GM23338 (cell line): ENCODE results near the gene SMYD3. TPM values are rescaled to one million over a fixed set of nuclear protein-coding genes. Genes with fewer than 3 reads are reported as not detected.

ENCODE experiments used
- ATAC-seq: fragments of 200-7000 bp; cut with Tn5 transposase; 3 replicates; pipeline ENCODE4 v1.9.1; 2020
- DNase-seq: peaks from one replicate; pipeline ENCODE4 v3.0.0-alpha.2; 2015; ENCODE audit warnings: low spot score
- H2AFZ ChIP-seq: fragments of 200-600 bp; sonication (generic); 2 replicates; pipeline ENCODE4 v1.8.0; 2016; ENCODE audit warnings: antibody characterized with exemption, mild to moderate bottlenecking, moderate library complexity
- H3F3A ChIP-seq: fragments of 200-600 bp; sonication (generic); replicated peaks from 2 replicates; pipeline ENCODE4 v1.8.0; 2017; ENCODE audit warnings: antibody characterized with exemption, mixed run types, low read depth
- H3K27ac ChIP-seq: fragments of 200-600 bp; sonication (generic); 2 replicates; pipeline ENCODE4 v1.6.1; 2016; ENCODE audit warnings: low read depth
- H3K27me3 ChIP-seq: fragments of 200-600 bp; sonication (generic); 2 replicates; pipeline ENCODE4 v1.8.0; 2016; ENCODE audit warnings: mild to moderate bottlenecking, mixed run types, moderate library complexity; ENCODE audit not compliant: insufficient read depth
- H3K36me3 ChIP-seq: fragments of 200-600 bp; sonication (generic); 2 replicates; pipeline ENCODE4 v1.8.0; 2016; ENCODE audit warnings: mild to moderate bottlenecking; ENCODE audit not compliant: insufficient read depth
- H3K4me1 ChIP-seq: fragments of 200-600 bp; sonication (generic); 2 replicates; pipeline ENCODE4 v1.8.0; 2016; ENCODE audit warnings: mild to moderate bottlenecking, moderate library complexity; ENCODE audit not compliant: insufficient read depth
- H3K4me2 ChIP-seq: fragments of 200-600 bp; sonication (generic); 2 replicates; pipeline ENCODE4 v1.7.1; 2017; ENCODE audit warnings: mixed run types
- H3K4me3 ChIP-seq: fragments of 200-600 bp; sonication (generic); 2 replicates; pipeline ENCODE4 v1.6.1; 2016; ENCODE audit warnings: mixed run types
- H3K79me2 ChIP-seq: fragments of 200-600 bp; sonication (generic); replicated peaks from 2 replicates; pipeline ENCODE4 v1.8.0; 2017; ENCODE audit warnings: mild to moderate bottlenecking; ENCODE audit not compliant: insufficient read depth
- H3K9me2 ChIP-seq: fragments of 200-600 bp; sonication (generic); 2 replicates; pipeline ENCODE4 v1.8.0; 2017; ENCODE audit not compliant: insufficient read depth
- H4K20me1 ChIP-seq: fragments of 200-600 bp; sonication (generic); replicated peaks from 2 replicates; pipeline ENCODE4 v1.8.0; 2017; ENCODE audit warnings: mild to moderate bottlenecking; ENCODE audit not compliant: insufficient read depth
- H3K27ac Mint-ChIP-seq: 2 replicates; pipeline ENCODE4 v1.8.0; 2020; ENCODE audit warnings: inconsistent platforms, mild to moderate bottlenecking, moderate library complexity, mixed read lengths
- H3K27me3 Mint-ChIP-seq: 3 replicates; pipeline ENCODE4 v1.8.0; 2022; ENCODE audit warnings: low read depth, mild to moderate bottlenecking, moderate library complexity, mixed read lengths, inconsistent platforms; ENCODE audit not compliant: insufficient read depth, poor library complexity
- H3K36me3 Mint-ChIP-seq: 3 replicates; pipeline ENCODE4 v1.8.0; 2021; ENCODE audit warnings: low read depth, mild to moderate bottlenecking, inconsistent platforms, moderate library complexity, mixed read lengths
- H3K4me1 Mint-ChIP-seq: 3 replicates; pipeline ENCODE4 v1.8.0; 2020; ENCODE audit warnings: mild to moderate bottlenecking, inconsistent platforms, mixed read lengths
- H3K4me3 Mint-ChIP-seq: 3 replicates; pipeline ENCODE4 v1.8.0; 2021; ENCODE audit warnings: moderate library complexity, mild to moderate bottlenecking, inconsistent platforms, mixed read lengths
- H3K9me3 Mint-ChIP-seq: 3 replicates; pipeline ENCODE4 v1.8.0; 2020; ENCODE audit warnings: moderate library complexity, mild to moderate bottlenecking, inconsistent platforms, mixed read lengths
- CREB1 ChIP-seq: fragments of 250-450 bp; sonication (Bioruptor Pico); IDR thresholded peaks from 2 replicates; pipeline ENCODE4 v1.5.0; 2020; ENCODE audit warnings: low read depth, mild to moderate bottlenecking, moderate library complexity
- EZH2 ChIP-seq: fragments of 200-600 bp; sonication (generic); IDR thresholded peaks from one replicate; pipeline ENCODE4 v1.8.0; 2017; ENCODE audit warnings: antibody characterized with exemption, mild to moderate bottlenecking, low read depth; ENCODE audit not compliant: unreplicated experiment
- EZH2phosphoT487 ChIP-seq: fragments of 200-600 bp; sonication (generic); IDR thresholded peaks from one replicate; pipeline ENCODE4 v1.8.1; 2018; ENCODE audit warnings: antibody characterized with exemption; ENCODE audit not compliant: unreplicated experiment
- NANOG ChIP-seq: IDR thresholded peaks from 2 replicates; pipeline ENCODE4 v1.6.1; 2016; ENCODE audit warnings: antibody characterized with exemption, borderline replicate concordance
- POLR2AphosphoS5 ChIP-seq: IDR thresholded peaks from 2 replicates; pipeline ENCODE4 v1.6.1; 2016; ENCODE audit warnings: antibody characterized with exemption, low read depth
- REST ChIP-seq: IDR thresholded peaks from one replicate; pipeline ENCODE4 v1.6.1; 2018; ENCODE audit warnings: antibody characterized with exemption; ENCODE audit not compliant: unreplicated experiment
- STAT1 ChIP-seq: IDR thresholded peaks from one replicate; pipeline ENCODE4 v1.6.1; 2016; ENCODE audit warnings: antibody characterized with exemption; ENCODE audit not compliant: unreplicated experiment
- ZNF114 ChIP-seq: fragments of 250-450 bp; sonication (Bioruptor Pico); IDR thresholded peaks from 2 replicates; pipeline ENCODE4 v1.5.0; 2020; ENCODE audit warnings: mild to moderate bottlenecking, moderate library complexity
- polyA plus RNA-seq: library from polyadenylated mRNA; unstranded; fragments of >200 nt; fragmentation: Nextera tagmentation; extraction: Ambion mirVana; gene quantifications from 2 replicates; pipeline ENCODE4 v1.2.1, GENCODE V29; 2016
- total RNA-seq: library from RNA; depleted of rRNA; stranded (reverse); fragments of >200 nt; shearing (Covaris generic); gene quantifications from 2 replicates; pipeline ENCODE4 v1.2.3, GENCODE V29; 2014
- TF ChIP-seq, protein P1 (sequence below): IDR thresholded peaks from 2 replicates; pipeline ENCODE4 v1.6.1; 2016; ENCODE audit warnings: antibody characterized with exemption

The SMYD3 gene
- total and polyA plus RNA-seq, 2 experiments from 2014 or later, result 31.8 to 34.4 TPM

DNA sequence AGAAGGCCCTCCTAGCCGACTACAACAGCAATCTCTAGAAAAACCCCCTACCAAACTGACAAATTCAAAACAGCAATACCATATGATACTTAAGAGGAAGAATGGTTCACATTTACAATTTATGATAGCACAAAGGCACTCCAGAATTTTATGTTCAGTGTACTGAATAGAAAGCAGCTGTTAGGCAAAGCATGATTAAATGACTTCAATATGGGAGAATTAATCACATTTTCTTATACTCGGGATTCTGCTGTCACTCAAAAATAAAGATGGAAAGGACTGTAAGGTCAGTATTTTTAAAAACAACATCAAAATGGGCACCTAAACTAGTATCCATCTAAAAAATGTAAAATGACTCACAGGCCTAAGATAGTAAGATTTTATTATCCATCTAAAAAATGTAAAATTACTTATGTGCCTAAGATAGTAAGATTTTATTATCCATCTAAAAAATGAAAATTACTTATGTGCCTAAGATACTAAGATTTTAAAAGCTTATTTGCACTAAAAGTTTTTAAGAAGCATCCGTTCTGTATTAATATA is 198.5 kb downstream of the SMYD3 start (continued):
- no peak for TF ChIP-seq REST
- TF ChIP-seq STAT1, result no peak

- Histone ChIP-seq H3K27me3 (no peaks in the 10 kb centered on the region), H4K20me1 (no peaks in the 10 kb centered on the region), H3K4me1 (peaks cover 5% of the 10 kb centered on the region; the same call in 1 of the 2 replicates), H3K36me3 (no peaks in the 10 kb centered on the region), H3K27ac (no peak overlapping the region), H3K9me2 (no peaks in the 10 kb centered on the region), H3F3A (no peaks in the 10 kb centered on the region), H3K79me2 (no peaks in the 10 kb centered on the region), H3K4me2 (no peak overlapping the region), H3K4me3 (no peak overlapping the region), H2AFZ (no peak overlapping the region)
- DNase-seq (peak; percentile 20), ATAC-seq (no peak)
- peaks cover 13% of the 10 kb centered on the region; the same call in 2 of the 3 replicates for H3K4me1 Mint-ChIP-seq
- no peaks in the 10 kb centered on the region for H3K36me3 Mint-ChIP-seq
- no peaks in the 10 kb centered on the region for H3K27me3 Mint-ChIP-seq
- no peaks in the 10 kb centered on the region for H3K9me3 Mint-ChIP-seq
- H3K27ac Mint-ChIP-seq, result peak overlapping the region; percentile 93
- H3K4me3 Mint-ChIP-seq, result no peak overlapping the region
- TF ChIP-seq NANOG (no peak), ZNF114 (CRISPR knock-in tag) (no peak), CREB1 (no peak), POLR2AphosphoS5 (no peak), REST (no peak), STAT1 (no peak), EZH2phosphoT487 (no peak), EZH2 (no peak)
- TF ChIP-seq, protein P1, sequence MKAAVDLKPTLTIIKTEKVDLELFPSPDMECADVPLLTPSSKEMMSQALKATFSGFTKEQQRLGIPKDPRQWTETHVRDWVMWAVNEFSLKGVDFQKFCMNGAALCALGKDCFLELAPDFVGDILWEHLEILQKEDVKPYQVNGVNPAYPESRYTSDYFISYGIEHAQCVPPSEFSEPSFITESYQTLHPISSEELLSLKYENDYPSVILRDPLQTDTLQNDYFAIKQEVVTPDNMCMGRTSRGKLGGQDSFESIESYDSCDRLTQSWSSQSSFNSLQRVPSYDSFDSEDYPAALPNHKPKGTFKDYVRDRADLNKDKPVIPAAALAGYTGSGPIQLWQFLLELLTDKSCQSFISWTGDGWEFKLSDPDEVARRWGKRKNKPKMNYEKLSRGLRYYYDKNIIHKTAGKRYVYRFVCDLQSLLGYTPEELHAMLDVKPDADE, result no peak
Observed at GRCh38 chr1:246306415-246307037, 200.6 kb downstream of the SMYD3 start.
